Measurements from ENCODE around the gene YY2.

YY2 gene

GRCh38 chrX:21883258-21883657 is 27.5 kb downstream of the YY2 start:
- Histone ChIP-seq H3K9ac (ENCODE audit: low read length) (no peak overlapping the region), H3K4me3 (ENCODE audit: low read length) (no peak overlapping the region), H3K27me3 (ENCODE audit: control insufficient read depth, insufficient read depth, low read length) (no peaks in the 10 kb centered on the region), H3K4me1 (ENCODE audit: control insufficient read depth, insufficient read depth, low read length) (no peaks in the 10 kb centered on the region), H3K9me3 (ENCODE audit: control insufficient read depth, low read length) (no peaks in the 10 kb centered on the region), H3K36me3 (ENCODE audit: control insufficient read depth, insufficient read depth, low read length) (no peaks in the 10 kb centered on the region)

- no peaks in the 10 kb centered on the region for H3K27me3 ChIP-seq (ENCODE audit: control insufficient read depth, insufficient read depth, low read length)
- no peak overlapping the region for H3K4me3 ChIP-seq (ENCODE audit: low read length)
- no peaks in the 10 kb centered on the region for H3K36me3 ChIP-seq (ENCODE audit: control insufficient read depth, insufficient read depth, low read length)
- no peak overlapping the region for H3K9ac ChIP-seq (ENCODE audit: low read length)
- no peaks in the 10 kb centered on the region for H3K9me3 ChIP-seq (ENCODE audit: control insufficient read depth, low read length)
- no peaks in the 10 kb centered on the region for H3K4me1 ChIP-seq (ENCODE audit: control insufficient read depth, insufficient read depth, low read length)
These were observed 29.8 kb downstream of the YY2 start for GRCh38 chrX:21885568-21885967.

DNA sequence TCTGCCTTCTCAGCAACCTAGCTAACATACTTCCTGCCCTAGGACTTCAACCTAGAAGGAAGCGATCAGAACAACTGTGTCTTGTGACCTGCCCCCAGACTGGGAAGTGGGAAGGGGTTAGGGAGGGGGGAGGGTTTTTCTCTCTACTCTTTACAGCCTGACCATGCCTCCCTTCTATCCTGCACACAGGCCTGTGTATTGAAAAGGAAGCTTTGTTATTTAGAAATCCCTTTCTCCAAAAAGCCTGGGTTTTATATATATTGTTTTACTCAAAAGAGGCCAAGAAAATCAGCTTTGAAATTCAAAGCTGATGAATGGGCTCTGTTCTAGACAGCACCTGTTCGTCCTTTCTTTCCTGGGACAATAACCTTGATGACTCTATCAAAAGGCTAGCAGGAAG is 49.5 kb downstream of the YY2 start:
- Histone ChIP-seq H3K4me1 (ENCODE audit: control insufficient read depth, insufficient read depth, low read length) (no peaks in the 10 kb centered on the region), H3K4me3 (ENCODE audit: low read length) (no peak overlapping the region), H3K9ac (ENCODE audit: low read length) (no peak overlapping the region), H3K36me3 (ENCODE audit: control insufficient read depth, insufficient read depth, low read length) (no peaks in the 10 kb centered on the region), H3K9me3 (ENCODE audit: control insufficient read depth, low read length) (no peaks in the 10 kb centered on the region), H3K27me3 (ENCODE audit: control insufficient read depth, insufficient read depth, low read length) (no peaks in the 10 kb centered on the region)

DNA sequence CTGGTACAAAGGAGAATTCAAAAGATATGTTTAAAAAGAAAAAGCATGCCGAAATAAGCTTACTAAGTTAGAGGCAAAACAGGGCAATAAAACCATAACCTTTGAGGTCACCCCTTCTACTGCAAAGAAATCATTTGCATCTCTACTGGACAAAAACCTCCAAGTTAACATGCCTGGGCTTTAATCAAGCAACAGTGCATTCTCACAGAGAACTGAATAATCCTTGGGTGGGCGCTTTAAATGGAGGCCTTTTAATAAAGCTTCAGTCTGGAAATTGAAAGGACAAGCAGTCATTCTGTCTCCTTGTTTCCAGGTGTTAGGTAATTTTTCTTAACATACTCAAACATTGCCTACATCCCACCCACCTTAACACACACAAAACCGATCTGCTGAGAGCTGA is 50.2 kb downstream of the YY2 start:
- Histone ChIP-seq H3K27me3 (ENCODE audit: control insufficient read depth, insufficient read depth, low read length) (no peaks in the 10 kb centered on the region), H3K36me3 (ENCODE audit: control insufficient read depth, insufficient read depth, low read length) (no peaks in the 10 kb centered on the region), H3K4me1 (ENCODE audit: control insufficient read depth, insufficient read depth, low read length) (no peaks in the 10 kb centered on the region), H3K4me3 (ENCODE audit: low read length) (no peak overlapping the region), H3K9ac (ENCODE audit: low read length) (no peak overlapping the region), H3K9me3 (ENCODE audit: control insufficient read depth, low read length) (no peaks in the 10 kb centered on the region)

DNA sequence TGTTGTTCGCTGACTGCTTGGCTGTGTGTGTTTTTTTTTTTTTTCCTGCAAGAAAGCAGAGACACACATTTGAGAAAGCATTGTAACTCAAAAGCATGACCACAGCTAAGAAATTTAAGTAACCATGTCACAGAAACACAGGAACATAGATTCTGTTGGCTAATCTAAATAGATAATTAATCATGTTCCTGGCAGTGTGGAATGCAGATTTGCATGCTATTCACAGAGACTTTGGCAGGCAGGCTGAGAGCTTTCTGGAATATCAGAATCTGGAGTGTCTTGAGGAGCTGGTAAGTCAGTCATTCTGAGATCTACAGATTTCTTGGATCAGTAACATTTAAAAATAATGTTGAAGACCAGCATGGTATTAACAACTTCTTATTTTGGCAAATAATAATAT is 51.5 kb downstream of the YY2 start:
- Histone ChIP-seq H3K36me3 (ENCODE audit: control insufficient read depth, insufficient read depth, low read length) (no peaks in the 10 kb centered on the region), H3K27me3 (ENCODE audit: control insufficient read depth, insufficient read depth, low read length) (no peaks in the 10 kb centered on the region), H3K4me3 (ENCODE audit: low read length) (no peak overlapping the region), H3K9ac (ENCODE audit: low read length) (no peak overlapping the region), H3K9me3 (ENCODE audit: control insufficient read depth, low read length) (no peaks in the 10 kb centered on the region), H3K4me1 (ENCODE audit: control insufficient read depth, insufficient read depth, low read length) (no peaks in the 10 kb centered on the region)
